Parathyroid adenoma (tissue), 2 donors: ENCODE results near the gene SMC1A.
"Not testable (repeated sequence)": the region's sequence is repeated elsewhere in the genome, so short reads cannot be mapped to it uniquely, and the experiment has no call there.

Source experiments
- H2AFZ ChIP-seq: fragments of 300-600 bp; sonication (generic); one replicate; pipeline ENCODE4 v1.7.0; 2017; ENCODE audit warnings: antibody characterized with exemption, mild to moderate bottlenecking
- H3K27ac ChIP-seq: fragments of 300-600 bp; sonication (generic); one replicate; pipeline ENCODE4 v1.7.0; 2017
- H3K27me3 ChIP-seq: fragments of 300-600 bp; sonication (generic); one replicate; pipeline ENCODE4 v1.7.0; 2017; ENCODE audit warnings: low read length; ENCODE audit not compliant: control insufficient read depth, insufficient read depth
- H3K36me3 ChIP-seq: fragments of 300-600 bp; sonication (generic); one replicate; pipeline ENCODE4 v1.7.0; 2017; ENCODE audit warnings: low read length; ENCODE audit not compliant: control insufficient read depth, insufficient read depth
- H3K4me1 ChIP-seq: fragments of 300-600 bp; sonication (generic); one replicate; pipeline ENCODE4 v1.7.0; 2017; ENCODE audit warnings: control low read depth
- H3K4me2 ChIP-seq: fragments of 300-600 bp; sonication (generic); one replicate; pipeline ENCODE4 v1.7.0; 2017; ENCODE audit warnings: low read length
- H3K4me3 ChIP-seq: fragments of 300-600 bp; sonication (generic); one replicate; pipeline ENCODE4 v1.7.0; 2017; ENCODE audit warnings: low read depth, low read length
- H3K79me2 ChIP-seq: fragments of 300-600 bp; sonication (generic); one replicate; pipeline ENCODE4 v1.7.0; 2017; ENCODE audit warnings: control low read depth
- H3K9ac ChIP-seq: fragments of 300-600 bp; sonication (generic); one replicate; pipeline ENCODE4 v1.7.0; 2017; ENCODE audit warnings: mild to moderate bottlenecking
- H3K9me3 ChIP-seq: fragments of 300-600 bp; sonication (generic); one replicate; pipeline ENCODE4 v1.7.0; 2017; ENCODE audit warnings: low read length; ENCODE audit not compliant: control insufficient read depth
- TF ChIP-seq, protein P1 (sequence below): fragments of 300-600 bp; sonication (generic); IDR thresholded peaks from one replicate; pipeline ENCODE4 v1.7.0; 2017; ENCODE audit warnings: antibody characterized with exemption, mild to moderate bottlenecking
- donor health status: primary hyperparathyroidism.

The SMC1A gene

GRCh38 chrX:53430231-53430630 is 7.8 kb upstream of the SMC1A start:
- Histone ChIP-seq H3K9me3 (no peaks in the 10 kb centered on the region), H3K4me2 (no peak overlapping the region), H3K4me1 (no peaks in the 10 kb centered on the region), H3K27me3 (no peaks in the 10 kb centered on the region), H3K27ac (no peak overlapping the region), H2AFZ (no peak overlapping the region), H3K9ac (no peak overlapping the region), H3K36me3 (no peaks in the 10 kb centered on the region), H3K4me3 (no peak overlapping the region), H3K79me2 (peaks cover under 1% of the 10 kb centered on the region)
- TF ChIP-seq, protein P1, sequence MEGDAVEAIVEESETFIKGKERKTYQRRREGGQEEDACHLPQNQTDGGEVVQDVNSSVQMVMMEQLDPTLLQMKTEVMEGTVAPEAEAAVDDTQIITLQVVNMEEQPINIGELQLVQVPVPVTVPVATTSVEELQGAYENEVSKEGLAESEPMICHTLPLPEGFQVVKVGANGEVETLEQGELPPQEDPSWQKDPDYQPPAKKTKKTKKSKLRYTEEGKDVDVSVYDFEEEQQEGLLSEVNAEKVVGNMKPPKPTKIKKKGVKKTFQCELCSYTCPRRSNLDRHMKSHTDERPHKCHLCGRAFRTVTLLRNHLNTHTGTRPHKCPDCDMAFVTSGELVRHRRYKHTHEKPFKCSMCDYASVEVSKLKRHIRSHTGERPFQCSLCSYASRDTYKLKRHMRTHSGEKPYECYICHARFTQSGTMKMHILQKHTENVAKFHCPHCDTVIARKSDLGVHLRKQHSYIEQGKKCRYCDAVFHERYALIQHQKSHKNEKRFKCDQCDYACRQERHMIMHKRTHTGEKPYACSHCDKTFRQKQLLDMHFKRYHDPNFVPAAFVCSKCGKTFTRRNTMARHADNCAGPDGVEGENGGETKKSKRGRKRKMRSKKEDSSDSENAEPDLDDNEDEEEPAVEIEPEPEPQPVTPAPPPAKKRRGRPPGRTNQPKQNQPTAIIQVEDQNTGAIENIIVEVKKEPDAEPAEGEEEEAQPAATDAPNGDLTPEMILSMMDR: no peak

DNA sequence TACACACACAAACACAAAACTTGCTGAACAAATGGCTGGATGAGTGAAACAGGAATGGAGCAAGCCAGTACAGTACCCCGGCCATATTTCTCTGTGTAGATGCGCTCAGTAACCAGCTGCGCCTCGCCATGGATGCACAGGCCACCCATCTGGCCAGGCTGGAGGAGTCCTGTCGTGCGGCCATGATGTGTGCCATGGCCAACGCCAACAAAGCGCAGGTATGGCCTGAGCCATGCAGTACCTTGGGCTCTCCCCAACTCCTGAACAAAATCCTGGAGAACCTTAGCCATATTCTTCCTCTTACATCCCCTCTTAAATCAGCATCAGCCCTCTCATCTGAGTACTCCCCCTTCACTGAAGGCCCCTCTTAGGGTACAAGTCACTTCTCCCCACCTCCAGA is 7.3 kb upstream of the SMC1A start:
- Histone ChIP-seq H3K79me2 (no peaks in the 10 kb centered on the region), H3K4me1 (no peaks in the 10 kb centered on the region), H3K9ac (no peak overlapping the region), H3K4me2 (no peak overlapping the region), H3K27me3 (no peaks in the 10 kb centered on the region), H3K36me3 (no peaks in the 10 kb centered on the region), H2AFZ (no peak overlapping the region), H3K4me3 (no peak overlapping the region), H3K9me3 (no peaks in the 10 kb centered on the region), H3K27ac (no peak overlapping the region)
- TF ChIP-seq, protein P1: no peak

DNA sequence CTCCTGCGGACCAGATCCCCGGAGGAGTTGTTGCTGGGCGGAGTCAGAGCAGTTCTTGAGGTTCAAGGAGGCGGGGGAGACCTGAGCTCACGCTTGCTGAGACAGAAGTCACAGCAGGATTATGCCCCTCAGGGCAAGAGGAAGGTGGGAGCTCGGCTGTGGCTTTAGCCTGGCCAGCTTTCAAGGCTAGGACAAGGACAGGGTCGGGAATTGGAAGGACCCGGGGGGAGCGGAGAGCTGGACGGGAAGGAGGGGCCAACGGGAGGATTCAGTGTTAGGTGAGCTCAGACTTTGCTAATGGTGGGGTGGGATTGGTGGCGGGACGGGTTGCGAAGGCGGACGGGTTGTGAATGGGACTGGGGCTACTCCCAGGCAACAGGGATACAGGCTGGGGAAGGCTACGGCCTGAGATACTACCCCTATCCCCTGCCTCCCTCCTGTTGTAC is 430 bp upstream of the SMC1A start, which contains the start of gene RIBC1:
Gene RIBC1, plus strand, starts transcription at position 13 of the 446 bp plus-strand sequence. CDS start 3,404 bp downstream, outside the sequence.
- H3K9me3 ChIP-seq: no peaks in the 10 kb centered on the region
- H3K4me2 ChIP-seq: peak within 1 kb of the TSS; percentile 79
- H2AFZ ChIP-seq: peak within 1 kb of the TSS; percentile 75
- peaks cover 6% of the 10 kb centered on the region for H3K79me2 ChIP-seq
- H3K4me1 ChIP-seq: peaks cover 3% of the 10 kb centered on the region
- H3K4me3 ChIP-seq: peak within 1 kb of the TSS; percentile 81
- H3K9ac ChIP-seq: no peak within 1 kb of the TSS
- H3K27me3 ChIP-seq: no peaks in the 10 kb centered on the region
- peak within 1 kb of the TSS; percentile 81 for H3K27ac ChIP-seq
- no peaks in the 10 kb centered on the region for H3K36me3 ChIP-seq
- TF ChIP-seq, protein P1: no peak

- H3K27ac ChIP-seq: peak overlapping the region; percentile 81
- no peaks in the 10 kb centered on the region for H3K27me3 ChIP-seq
- peaks cover 9% of the 10 kb centered on the region for H3K79me2 ChIP-seq
- H3K4me3 ChIP-seq: peak overlapping the region; percentile 81
- H3K9me3 ChIP-seq: no peaks in the 10 kb centered on the region
- H3K36me3 ChIP-seq: no peaks in the 10 kb centered on the region
- peak overlapping the region; percentile 75 for H2AFZ ChIP-seq
- H3K4me2 ChIP-seq: peak overlapping the region; percentile 79
- no peak overlapping the region for H3K9ac ChIP-seq
- TF ChIP-seq, protein P1: no peak
- H3K4me1 ChIP-seq: peaks cover 3% of the 10 kb centered on the region
These were observed 725 bp downstream of the SMC1A start for GRCh38 chrX:53421772-53422085.

DNA sequence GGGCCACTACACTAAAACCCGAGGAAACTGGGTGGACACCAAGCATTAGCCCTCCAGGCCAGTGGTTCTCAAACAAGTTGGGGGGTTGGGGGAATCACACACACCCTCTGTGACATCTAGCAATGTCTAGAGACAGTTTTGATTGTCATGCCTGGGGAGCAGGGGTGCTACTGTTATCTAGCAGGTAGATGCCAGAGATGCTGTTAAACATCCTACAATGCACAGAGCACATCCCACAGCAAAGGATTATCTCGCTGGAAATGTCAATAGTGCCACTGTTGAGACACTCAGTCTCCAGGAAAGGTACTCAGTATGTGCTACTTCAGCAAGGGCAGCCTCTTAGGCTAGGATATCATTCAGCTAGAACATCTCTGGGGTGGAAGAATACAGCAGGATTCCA is 1.3 kb downstream of the SMC1A start:
- H3K36me3 ChIP-seq: no peaks in the 10 kb centered on the region

GRCh38 chrX:53420351-53420750 is 2.1 kb downstream of the SMC1A start:
- not testable (repeated sequence) for H3K27me3 ChIP-seq, H3K79me2 ChIP-seq, H3K9me3 ChIP-seq, H3K27ac ChIP-seq, H3K4me1 ChIP-seq, H3K4me3 ChIP-seq, H3K4me2 ChIP-seq, H3K9ac ChIP-seq, H3K36me3 ChIP-seq, H2AFZ ChIP-seq

More for the DNA sequence above, 1.3 kb downstream of the SMC1A start:
- Histone ChIP-seq H2AFZ (no peak overlapping the region), H3K79me2 (peaks cover 9% of the 10 kb centered on the region), H3K4me2 (peak overlapping the region; percentile 79), H3K27me3 (no peaks in the 10 kb centered on the region), H3K9me3 (no peaks in the 10 kb centered on the region), H3K9ac (no peak overlapping the region), H3K4me1 (peaks cover 3% of the 10 kb centered on the region), H3K27ac (no peak overlapping the region), H3K4me3 (peak overlapping the region; percentile 81)
- TF ChIP-seq, protein P1: no peak
